IPS DF 4.7 (cell line): ENCODE measurements around the gene MAD1L1.

ENCODE experiments used
- DNase-seq: peaks from one replicate; pipeline ENCODE4 v3.0.0-alpha.2; 2013; ENCODE audit warnings: low spot score; ENCODE audit errors: extremely low read depth

MAD1L1 gene

DNA sequence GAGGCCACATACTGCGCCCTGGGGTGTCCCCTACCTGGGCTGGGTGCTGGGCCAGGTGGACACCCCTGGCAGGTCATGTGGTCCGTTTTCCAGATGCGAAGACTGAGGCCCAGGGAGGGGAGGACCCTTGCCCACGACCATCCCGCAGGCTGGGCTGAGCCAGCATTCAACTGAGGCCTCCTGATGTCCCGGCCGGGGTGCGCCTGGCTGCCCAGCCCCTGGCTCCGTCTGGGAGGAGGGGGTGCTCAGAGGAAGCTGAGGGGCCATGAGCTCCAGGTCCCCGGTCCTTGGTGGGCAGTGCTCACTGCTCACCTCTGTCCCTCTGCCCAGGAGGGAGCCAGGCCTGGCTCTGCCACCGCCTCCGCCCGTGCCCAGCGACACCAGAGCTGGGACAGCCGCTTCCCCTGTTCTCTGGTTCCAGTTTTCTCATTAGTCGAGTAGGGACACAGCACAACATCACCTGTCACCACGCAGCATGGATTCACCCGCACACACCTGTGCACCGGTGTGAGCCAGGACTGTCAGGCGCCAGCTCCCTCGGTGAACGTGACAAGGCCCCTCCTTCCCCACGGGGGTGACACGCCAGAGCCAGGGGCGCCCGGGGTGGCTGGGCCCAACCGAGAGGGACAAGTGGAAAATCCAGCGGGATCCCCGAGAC, 423.0 kb downstream of the MAD1L1 start:
- DNase-seq = no peak

DNA sequence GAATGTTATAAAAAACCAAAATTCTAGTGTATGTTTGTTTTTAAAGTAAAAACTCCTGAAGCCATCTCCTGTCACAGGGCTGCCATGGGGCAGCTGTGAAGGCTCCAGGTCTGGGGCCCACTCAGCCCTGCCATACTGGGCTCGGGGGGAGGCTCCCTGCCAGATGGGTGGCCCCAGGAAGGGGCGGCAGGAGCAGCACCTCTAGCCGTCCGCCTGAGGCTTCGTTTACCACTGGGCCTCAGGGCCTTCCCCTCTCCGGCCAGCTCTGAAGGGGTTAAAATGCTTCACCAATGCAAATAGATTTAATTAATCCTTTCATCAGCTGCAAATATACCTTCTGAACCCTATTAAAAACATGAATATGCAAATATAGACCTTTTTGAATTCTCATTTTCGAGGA, 423.7 kb downstream of the MAD1L1 start:
- DNase-seq = no peak

DNA sequence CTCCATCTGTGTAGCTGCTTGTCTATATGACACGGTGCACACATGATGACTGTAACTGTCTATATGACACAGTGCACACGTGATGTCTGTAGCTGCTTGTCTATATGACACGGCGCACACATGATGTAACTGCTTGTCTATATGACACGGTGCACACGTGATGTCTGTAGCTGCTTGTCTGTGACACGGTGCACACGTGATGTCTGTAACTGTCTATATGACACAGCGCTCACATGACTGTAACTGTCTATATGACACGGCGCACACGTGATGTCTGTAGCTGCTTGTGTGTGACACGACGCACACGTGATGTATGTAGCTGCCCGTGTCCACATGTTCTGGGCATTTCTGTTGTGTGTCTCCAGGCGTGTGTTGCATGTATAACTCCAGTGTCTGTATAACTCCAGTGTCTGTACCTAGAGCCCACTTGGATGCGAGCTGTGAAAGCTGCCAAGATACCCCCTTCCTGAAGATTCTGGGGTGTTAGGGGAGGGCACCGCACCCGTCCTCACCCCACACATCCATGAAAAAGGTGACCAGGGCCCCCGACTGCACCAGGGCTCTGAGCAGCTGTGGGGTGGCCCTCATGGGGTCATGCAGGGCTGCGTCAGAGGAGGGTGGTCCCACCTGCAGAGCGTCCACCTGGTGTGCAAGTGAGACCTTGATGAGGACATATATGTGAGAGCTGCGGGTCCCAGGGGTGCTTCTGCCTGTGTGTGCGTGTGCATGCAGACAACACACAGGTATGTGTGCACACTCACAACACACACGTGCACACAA, 424.7 kb downstream of the MAD1L1 start:
- DNase-seq = no peak

DNA sequence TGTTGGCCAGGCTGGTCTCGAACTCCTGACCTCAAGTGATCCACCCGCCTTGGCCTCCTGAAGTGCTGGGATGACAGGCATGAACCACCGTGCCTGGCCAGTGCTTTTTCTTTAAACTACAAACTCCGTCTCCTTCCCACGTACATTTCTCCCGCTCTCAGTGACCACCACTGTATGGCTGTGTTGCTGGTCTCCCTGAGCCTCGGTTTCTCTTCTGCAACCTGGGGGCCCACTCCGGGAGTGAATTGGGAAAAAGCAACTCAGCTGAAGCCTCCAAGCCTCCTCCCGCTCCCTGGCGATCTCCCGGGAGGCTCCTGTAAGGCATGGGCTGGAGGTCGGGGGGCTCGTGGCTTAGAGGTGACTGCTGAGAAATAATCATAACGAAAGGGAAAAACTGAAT, 426.4 kb downstream of the MAD1L1 start:
- no peak for DNase-seq

DNA sequence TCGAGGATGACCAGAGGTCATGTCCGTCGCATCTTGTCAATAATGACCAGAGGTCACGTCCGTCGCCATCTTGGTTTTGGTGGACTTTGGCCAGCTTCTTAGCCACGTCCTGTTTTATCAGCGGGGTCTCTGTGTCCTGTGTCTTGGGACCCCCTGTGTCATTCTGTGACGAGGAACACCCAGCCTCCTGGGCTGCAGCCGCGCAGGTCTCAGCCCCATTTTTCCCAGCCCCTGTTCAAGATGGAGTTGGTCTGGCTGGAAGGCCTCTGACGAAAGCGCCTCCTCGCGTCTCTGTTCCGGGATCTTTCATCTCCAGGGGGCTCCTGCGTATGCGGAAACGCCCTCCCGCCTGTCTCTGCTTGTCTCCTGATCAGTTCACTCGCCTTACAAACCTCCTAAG, 428.4 kb downstream of the MAD1L1 start:
- no peak for DNase-seq

DNA sequence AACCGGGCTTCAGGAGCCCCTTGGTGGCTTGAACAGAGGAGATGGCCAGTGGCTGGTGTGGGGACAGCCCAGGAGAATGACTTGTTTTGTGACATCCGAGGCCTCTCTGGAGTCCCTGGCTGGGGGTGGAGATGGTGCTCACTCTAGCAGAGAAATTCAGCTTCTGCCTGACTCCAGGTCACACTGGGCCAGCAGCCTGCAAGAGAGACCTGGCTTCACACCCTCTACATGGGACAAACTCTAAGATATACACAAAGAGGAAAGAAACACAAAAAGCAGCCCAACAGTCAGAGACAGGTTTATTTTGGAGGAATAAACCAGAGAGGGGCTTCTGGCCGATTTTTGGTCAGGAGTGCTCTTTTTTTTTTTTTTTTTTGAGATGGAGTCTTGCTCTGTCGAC, 429.8 kb downstream of the MAD1L1 start:
- DNase-seq = no peak

DNA sequence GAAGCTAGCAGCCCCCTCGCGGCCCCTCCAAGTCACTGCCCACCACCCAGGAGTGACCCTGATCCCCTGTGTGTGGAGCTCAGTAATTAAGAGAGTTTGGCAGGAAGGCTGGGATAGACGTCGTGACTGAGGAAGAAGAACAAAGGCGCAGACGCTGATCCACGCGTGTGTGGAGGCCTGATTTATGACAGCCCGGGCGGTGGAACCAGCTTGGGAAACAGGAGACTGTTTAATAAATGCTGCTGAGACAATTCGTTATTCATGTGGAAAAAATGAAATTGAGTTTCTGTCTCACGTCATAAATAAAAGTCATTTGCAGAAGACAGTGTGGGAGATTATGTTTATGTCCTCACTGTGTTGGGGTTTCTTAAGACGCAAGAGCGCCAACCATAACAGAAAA, 431.8 kb downstream of the MAD1L1 start:
- no peak for DNase-seq

DNA sequence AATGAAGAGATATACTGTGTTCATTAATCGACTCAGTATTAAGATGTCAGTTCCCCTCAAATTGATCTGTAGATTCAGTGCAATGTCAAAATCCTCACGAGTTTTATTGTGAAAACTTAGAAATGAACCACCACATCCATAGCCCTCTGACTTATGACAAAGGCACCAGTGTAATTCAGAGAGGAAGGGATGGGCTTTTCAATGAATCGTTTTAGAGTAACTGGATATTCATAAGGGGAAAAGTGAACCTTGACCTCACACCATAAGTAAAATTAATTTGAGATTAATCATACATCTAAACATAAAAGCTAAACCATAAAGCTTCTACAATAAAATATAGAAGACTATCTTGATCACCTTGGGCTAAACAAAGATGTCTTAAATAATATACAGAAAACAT, 434.6 kb downstream of the MAD1L1 start:
- no peak for DNase-seq

DNA sequence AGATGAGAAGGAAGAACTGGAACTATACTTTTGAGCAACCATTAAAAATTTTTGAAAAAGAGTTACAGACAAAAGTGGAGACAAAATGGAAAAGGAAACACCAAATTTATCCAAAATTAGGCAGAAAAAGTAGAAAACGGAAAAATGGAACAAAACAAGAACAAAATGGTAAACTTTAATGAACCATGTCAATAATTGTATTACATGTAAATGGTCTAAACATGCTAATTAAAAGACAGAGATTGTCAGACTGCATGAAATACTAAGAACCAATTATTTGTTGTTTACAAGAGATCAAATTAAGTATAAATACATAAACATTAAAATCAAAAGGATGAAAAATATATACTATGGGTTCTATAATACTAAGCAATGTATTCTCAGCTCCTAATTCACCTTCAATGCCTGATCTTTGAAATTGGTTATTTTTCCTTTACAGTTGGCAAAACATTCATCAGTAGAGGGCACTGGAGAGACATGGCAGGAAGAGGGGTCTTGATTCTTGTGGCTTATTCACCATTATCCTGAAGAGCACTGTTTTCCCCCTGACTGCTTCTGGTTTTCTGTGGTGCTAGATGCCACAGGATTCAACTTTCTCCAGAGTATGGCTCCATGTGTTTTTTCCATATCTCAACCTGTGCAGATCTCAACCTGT, 437.7 kb downstream of the MAD1L1 start:
- no peak for DNase-seq

DNA sequence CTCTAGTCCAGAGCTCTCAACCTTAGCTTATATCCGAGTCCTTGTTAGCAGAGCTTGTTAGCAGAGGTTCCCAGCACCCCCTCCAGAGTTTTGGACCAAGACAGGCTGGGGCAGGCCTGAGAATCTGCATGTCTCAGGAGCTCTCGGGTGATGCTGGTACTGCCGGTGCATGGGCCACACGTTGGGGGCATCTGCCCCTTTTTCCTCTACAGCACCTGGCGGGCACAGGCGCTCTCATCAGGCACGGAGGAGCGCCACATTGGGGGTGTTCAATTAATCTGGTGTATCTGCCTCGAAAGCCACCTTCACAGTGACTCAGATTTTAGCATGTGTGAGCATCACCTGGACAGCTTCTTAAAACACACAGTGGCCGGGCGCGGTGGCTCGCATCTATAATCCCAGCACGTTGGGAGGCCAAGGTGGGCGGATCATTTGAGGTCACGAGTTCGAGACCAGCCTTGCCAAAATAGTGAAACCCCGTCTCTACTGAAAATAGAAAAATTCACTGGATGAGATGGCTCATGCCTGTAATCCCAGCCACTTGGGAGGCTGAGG, 445.0 kb downstream of the MAD1L1 start:
- DNase-seq = no peak

DNA sequence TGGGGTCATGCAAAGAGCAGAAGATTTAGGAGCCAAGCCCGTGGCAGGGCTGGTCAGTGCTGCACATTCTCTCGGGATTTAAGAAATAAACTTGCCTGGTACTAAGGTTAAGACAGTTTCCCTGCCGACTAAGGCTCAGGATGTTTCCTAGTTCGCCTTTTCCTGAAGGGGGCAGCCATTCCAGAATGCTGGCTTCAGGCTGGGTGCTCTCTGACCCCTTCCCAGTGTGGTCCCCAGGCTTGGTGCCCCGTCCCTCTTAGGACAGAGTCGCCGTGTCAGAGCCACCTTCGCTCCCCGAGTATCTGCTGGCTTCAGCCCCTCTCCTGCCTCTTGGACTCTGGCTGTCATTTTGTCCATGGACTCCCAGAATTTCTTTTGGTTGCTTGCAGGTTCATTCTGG, 445.5 kb downstream of the MAD1L1 start:
- no peak for DNase-seq

DNA sequence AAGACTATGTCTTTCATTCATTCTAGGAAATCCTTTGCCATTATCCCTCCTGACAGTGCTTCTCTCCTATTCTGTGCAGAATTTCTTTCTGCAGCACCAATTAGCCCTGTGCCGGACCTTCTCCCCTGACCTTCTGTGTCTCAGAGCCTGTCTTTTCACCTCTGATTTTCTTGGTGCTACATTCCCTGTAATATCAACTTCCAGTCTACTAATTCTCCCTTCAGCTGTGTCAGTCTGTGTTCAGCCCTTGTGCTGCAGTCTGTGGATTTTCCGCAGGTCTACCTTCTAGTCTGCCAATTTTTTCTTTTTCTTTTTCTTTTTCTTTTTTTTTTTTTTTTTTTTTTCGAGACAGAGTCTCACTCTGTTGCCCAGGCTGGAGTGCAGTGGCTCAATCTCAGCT, 446.9 kb downstream of the MAD1L1 start:
- no peak for DNase-seq

DNA sequence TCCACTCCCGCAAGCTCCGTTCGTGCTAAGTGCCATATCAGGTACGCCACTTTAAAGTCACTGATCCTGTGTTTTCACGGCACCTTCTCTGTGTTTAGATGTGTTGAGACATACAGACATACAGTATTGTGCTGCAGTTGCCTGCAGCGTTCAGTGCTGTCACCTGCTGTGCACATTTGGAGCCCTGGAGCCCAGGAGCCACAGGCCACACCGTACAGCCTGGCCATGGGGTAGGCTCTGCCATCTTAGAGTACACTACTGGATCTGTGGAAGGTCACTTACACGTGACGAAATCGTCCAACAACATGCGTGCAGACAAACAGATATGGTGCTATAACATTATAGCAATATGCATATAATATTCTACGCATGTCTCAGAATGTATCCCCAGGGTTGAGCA, 451.4 kb downstream of the MAD1L1 start:
- no peak for DNase-seq

DNA sequence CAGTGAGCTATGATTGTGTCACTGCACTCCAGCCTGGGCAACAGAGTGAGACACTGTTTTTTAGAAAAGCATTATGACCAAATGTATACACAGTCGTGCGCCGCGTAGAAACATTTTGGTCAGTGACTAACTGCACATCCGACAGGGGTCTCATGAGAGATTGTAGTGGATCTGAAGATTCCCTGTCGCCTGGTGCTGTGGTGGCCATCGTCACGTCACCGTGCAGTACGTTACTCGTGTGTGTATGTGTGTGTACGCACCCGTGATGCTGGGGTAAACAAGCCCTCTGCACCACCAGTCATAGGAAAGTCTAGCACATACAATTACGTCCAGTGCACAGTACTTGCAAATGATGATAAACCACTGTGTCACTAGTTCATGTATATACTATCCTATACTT, 453.3 kb downstream of the MAD1L1 start:
- no peak for DNase-seq

DNA sequence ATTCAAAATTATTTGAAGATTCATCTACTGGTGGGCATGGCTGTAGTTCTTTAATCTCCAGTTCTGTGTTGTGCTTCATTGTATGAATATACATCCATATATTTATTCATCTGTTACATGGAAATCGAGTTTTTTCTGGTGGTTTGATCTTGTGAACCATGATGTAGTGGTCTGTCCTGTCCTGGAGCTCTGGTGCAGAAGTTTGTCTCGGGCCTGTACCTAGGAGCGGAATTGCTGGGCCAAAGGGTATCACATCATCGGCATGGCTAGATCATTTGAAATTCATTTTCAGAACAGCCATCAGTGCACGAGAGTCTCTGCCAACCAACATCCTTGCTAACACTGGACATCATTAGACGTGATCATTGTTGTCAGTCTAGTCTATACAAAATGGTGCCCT, 455.6 kb downstream of the MAD1L1 start:
- DNase-seq = no peak

DNA sequence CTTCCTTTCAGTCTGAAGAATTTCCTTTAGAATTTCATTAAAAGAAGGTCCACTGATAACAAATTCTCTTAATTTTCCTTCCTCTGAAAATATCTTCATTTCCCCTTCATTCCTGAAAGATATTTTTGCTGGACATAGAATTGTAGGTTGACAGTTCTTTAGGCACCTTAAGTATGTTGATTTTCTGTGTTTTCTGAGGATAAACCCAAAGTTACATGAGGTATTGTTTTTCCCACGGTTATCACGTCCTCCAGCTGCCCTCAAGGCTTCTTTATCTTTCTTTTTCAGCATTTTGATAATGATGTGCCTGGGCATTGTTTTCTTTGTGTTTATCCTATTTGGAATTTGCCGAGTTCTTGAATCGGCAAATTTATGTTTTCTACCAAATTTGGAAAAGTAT, 457.4 kb downstream of the MAD1L1 start:
- no peak for DNase-seq

DNA sequence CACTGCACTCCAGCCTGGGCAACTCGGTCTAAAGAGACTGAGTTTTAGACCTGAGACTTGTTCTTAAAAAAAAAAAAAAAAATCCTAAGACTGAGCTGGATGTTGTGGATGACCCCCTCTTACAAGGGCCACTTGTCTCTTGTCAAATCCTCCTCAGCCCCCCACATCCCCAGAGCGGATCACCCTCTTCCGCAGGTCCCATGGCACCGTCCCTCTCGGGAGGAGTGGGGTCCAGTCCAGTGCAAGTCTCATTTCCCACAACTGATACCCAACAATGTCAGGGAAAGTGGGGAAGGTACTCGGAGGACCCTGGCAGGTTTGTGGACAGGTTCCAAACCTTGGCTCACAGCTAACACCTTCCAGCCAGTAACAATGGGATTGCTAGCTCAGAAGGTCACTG, 462.4 kb downstream of the MAD1L1 start:
- no peak for DNase-seq

DNA sequence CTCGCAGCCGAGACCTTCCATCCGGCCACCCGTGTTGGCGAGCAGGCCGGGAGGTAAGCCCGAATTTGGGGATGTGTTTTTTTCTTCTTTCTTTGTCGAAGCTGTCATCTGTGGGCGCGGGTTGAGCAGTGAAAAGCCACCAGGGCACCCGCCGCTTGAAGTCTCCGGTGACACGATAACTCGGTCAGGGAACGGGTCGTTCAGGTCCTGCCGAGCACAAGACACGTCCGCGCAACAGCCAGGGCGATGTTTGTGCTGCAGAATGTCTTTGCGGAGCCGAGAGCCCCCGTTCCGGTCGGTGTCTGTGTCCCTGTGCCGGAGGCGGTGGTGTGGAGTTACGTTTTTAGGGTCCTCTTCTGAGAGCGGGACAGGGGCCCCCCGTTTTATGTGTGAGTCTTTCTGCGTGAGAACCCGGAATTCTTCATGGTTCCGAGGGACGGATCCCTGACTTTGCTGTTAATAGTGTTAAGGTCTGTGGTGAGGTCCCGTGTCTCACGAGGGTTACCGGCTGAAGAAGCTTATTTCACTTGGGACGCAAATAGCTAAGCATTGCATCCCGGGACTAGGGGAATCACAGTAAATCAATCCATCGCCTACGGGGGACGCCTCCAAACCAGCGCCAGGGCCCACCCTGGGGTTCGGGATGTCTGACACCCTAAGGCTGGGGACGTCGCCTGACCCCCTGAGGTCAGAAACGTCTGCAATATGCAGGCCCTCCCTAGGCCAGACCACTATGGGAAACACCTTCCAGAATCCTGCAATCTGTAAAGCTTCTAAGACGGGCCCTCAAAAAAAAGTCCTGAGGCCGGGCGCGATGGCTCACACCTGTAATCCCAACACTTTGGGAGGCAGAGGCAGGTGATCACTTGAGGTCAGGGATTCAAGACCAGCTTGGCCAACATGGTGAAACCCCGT, 463.2 kb downstream of the MAD1L1 start:
- DNase-seq = no peak

DNA sequence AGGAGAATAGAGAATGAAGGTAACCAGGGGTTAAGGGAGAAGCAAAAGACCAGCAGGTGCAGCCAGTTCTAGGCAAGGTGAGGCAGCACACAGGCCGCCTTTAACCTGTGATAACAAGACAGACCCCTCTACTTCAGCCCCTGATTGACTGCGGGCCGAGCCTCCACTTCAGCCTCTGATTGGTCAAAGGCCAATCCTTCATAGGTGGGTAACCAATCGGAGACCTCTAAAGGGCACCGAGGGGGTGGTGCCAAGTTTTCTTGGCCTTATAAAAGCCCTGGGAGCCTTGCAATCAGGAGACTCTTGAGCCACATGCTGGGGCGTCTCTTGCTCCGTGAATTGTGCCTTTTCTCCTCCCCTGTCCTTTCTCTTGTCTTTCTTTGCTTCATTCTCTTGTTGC, 463.9 kb downstream of the MAD1L1 start:
- DNase-seq = no peak

DNA sequence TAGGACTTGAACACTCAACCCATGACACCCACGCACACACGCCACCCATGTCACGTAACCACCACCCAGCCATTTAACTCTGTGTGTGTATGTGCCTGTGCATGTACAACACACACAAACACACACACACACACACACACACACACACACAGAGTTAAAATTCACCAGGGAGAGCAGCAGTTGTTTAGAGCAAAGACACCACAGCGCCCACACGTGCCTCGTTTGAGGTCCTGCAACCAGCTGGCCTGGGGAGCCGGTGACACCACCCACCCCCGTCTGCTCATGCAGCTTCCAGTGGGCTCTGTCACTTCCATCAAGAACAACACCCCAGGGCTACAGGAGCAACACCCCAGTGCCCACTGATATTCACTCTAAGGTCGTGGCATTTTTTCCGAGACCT, 465.2 kb downstream of the MAD1L1 start:
- no peak for DNase-seq
